ENCODE results near the gene HYAL3. TPM values are rescaled to one million over a fixed set of nuclear protein-coding genes. Genes with fewer than 3 reads are reported as not detected.

HYAL3 gene
- total and polyA plus RNA-seq, 2 of the 13 experiments (the other 11 are each of a cell fraction or from before 2014, with no cell fraction given), result 5.5 to 10.4 TPM

- peak; percentile 55 for TF ChIP-seq ARID4A (CRISPR knock-in tag; IDR thresholded peaks at IDR 0.05; ENCODE audit: borderline replicate concordance)
- no peak for TF ChIP-seq LRRFIP1 (CRISPR knock-in tag; conservative IDR thresholded peaks at IDR 0.05)
- TF ChIP-seq NFE2L1 (CRISPR knock-in tag; IDR thresholded peaks at IDR 0.05; ENCODE audit: borderline replicate concordance), result no peak
- TF ChIP-seq ZNF605 (CRISPR knock-in tag; IDR thresholded peaks at IDR 0.05), result peak; percentile 67; the same call in 1 of the 2 replicates
- no peak; the same call in 1 of the 2 replicates for TF ChIP-seq KLF15 (CRISPR knock-in tag; IDR thresholded peaks at IDR 0.05; ENCODE audit: borderline replicate concordance)
- no peak for TF ChIP-seq ZFP36 (IDR thresholded peaks at IDR 0.05; ENCODE audit: borderline replicate concordance, low read depth, low read length, partially characterized antibody)
- TF ChIP-seq ZNF343 (CRISPR knock-in tag; IDR thresholded peaks at IDR 0.05), result no peak
- no peak for TF ChIP-seq DNMT1 (CRISPR knock-in tag; IDR thresholded peaks at IDR 0.05)
- TF ChIP-seq ZNF569 (CRISPR knock-in tag; IDR thresholded peaks at IDR 0.05; ENCODE audit: borderline replicate concordance), result no peak
- 0 out of 2 replicates have a peak, but pooled peaks have one; percentile 13 for TF ChIP-seq ZNF574 (CRISPR knock-in tag; IDR thresholded peaks at IDR 0.05)
- TF ChIP-seq ZFP41 (CRISPR knock-in tag; IDR thresholded peaks at IDR 0.05; ENCODE audit: borderline replicate concordance), result no peak
- TF ChIP-seq ZNF652 (CRISPR knock-in tag; IDR thresholded peaks at IDR 0.05; ENCODE audit: borderline replicate concordance, low read depth), result no peak
- no peak for TF ChIP-seq FOXP1 (IDR thresholded peaks at IDR 0.05)
- no peak for TF ChIP-seq FOXP1 (CRISPR knock-in tag; IDR thresholded peaks at IDR 0.05)
- TF ChIP-seq ZNF441 (CRISPR knock-in tag; IDR thresholded peaks at IDR 0.05; ENCODE audit: borderline replicate concordance), result no peak
- peak; percentile 87; the same call in 1 of the 2 replicates for TF ChIP-seq MTA1 (CRISPR knock-in tag; IDR thresholded peaks at IDR 0.05; ENCODE audit: borderline replicate concordance)
- TF ChIP-seq ZBTB21 (CRISPR knock-in tag; IDR thresholded peaks at IDR 0.05), result no peak
- no peak for TF ChIP-seq ATAD3A (CRISPR knock-in tag; IDR thresholded peaks at IDR 0.05)
These were observed 30.3 kb downstream of the HYAL3 start, which contains the start of gene SEMA3B (continued) for GRCh38 chr3:50268703-50269451.
